GM12878 (cell line): ENCODE measurements around the gene ARPC1B. TPM values are rescaled to one million over a fixed set of nuclear protein-coding genes. Genes with fewer than 3 reads are reported as not detected.

Source experiments
- ATAC-seq: fragments of 200-7000 bp; cut with Tn5 transposase; 3 replicates; pipeline ENCODE4 v1.9.1; 2020; ENCODE audit warnings: mild to moderate bottlenecking, moderate library complexity
- BruUV-seq: library from RNA; stranded (reverse); fragments of 400-500 nt; replicated peaks from 2 replicates; lab custom pipeline; 2021; lab: Mats Ljungman, UMichigan
- CTCF ChIA-PET: fragments of 300-600 bp; sonication (Branson Sonifier 250); formaldehyde crosslinking; extraction: SDS; loops from one replicate; lab custom pipeline; 2021; ENCODE audit warnings: inconsistent platforms; lab: Yijun Ruan, JAX
- POLR2A ChIA-PET: fragments of 350-600 bp; formaldehyde crosslinking; extraction: SDS; loops from one replicate; lab custom pipeline; 2021; ENCODE audit warnings: inconsistent platforms; lab: Charles Lee
- RAD21 ChIA-PET: fragments of 300-600 bp; sonication (Branson Sonifier 250); formaldehyde crosslinking; loops from one replicate; lab custom pipeline; 2023; ENCODE audit warnings: antibody characterized with exemption; ENCODE audit not compliant: unreplicated experiment; lab: Charles Lee
- SMC1A ChIA-PET: fragments of 300-600 bp; sonication (Branson Sonifier 250); formaldehyde crosslinking; loops from one replicate; lab custom pipeline; 2023; ENCODE audit not compliant: unreplicated experiment, uncharacterized antibody; lab: Charles Lee
- DNase-seq: peaks from one replicate; pipeline ENCODE4 v3.0.0-alpha.2; 2011; ENCODE audit warnings: low read depth, low spot score
- FAIRE-seq: peaks from 3 replicates; lab custom pipeline; 2011; peaks lifted over from hg19 to GRCh38; lab: Jason Lieb, UNC
- H2AFZ ChIP-seq: 2 replicates; pipeline ENCODE4 v1.6.0; 2011; ENCODE audit warnings: low read depth, low read length, control low read depth; ENCODE audit not compliant: control insufficient read depth
- H3K27ac ChIP-seq: 2 replicates; pipeline ENCODE4 v1.5.1; 2011; ENCODE audit warnings: control low read depth; ENCODE audit not compliant: control insufficient read depth, insufficient read depth
- H3K27me3 ChIP-seq, 2 experiments: replicated peaks in 1 of 2; 2 replicates each; pipeline versions ENCODE4 v1.6.0 to v1.6.1; 2011; ENCODE audit warnings: low read length in 1 of 2; ENCODE audit not compliant: control insufficient read depth in 2 of 2, insufficient read depth in 2 of 2
- H3K36me3 ChIP-seq, 2 experiments: 2 replicates each; pipeline ENCODE4 v1.5.1; 2011; ENCODE audit warnings: low read length in 1 of 2; ENCODE audit not compliant: control insufficient read depth in 2 of 2, insufficient read depth in 2 of 2
- H3K4me1 ChIP-seq: 2 replicates; pipeline ENCODE4 v1.6.1; 2011; ENCODE audit warnings: mild to moderate bottlenecking, low read length, moderate library complexity, mixed read lengths; ENCODE audit not compliant: control insufficient read depth, insufficient read depth
- H3K4me2 ChIP-seq: 2 replicates; pipeline ENCODE4 v1.6.0; 2011; ENCODE audit warnings: control low read depth; ENCODE audit not compliant: control insufficient read depth, insufficient read depth
- H3K4me3 ChIP-seq: fragments of 200-600 bp; sonication (generic); 2 replicates; pipeline ENCODE4 v1.5.1; 2016
- H3K79me2 ChIP-seq: 2 replicates; pipeline ENCODE4 v1.6.0; 2011; ENCODE audit warnings: low read length; ENCODE audit not compliant: control insufficient read depth, insufficient read depth
- H3K9ac ChIP-seq: 2 replicates; pipeline ENCODE4 v1.8.0; 2011; ENCODE audit warnings: low read length, control low read depth, mixed read lengths; ENCODE audit not compliant: control insufficient read depth, insufficient read depth
- H3K9me3 ChIP-seq: replicated peaks from 3 replicates; pipeline ENCODE4 v1.5.1; 2011; ENCODE audit warnings: mild to moderate bottlenecking, low read length; ENCODE audit not compliant: control insufficient read depth, insufficient read depth
- H4K20me1 ChIP-seq: 2 replicates; pipeline ENCODE4 v1.6.0; 2011; ENCODE audit not compliant: control insufficient read depth, insufficient read depth
- CBX5 ChIP-seq: sonication (generic); IDR thresholded peaks from 2 replicates; pipeline ENCODE4 v1.6.1; 2016; ENCODE audit warnings: low read depth, moderate library complexity, mild to moderate bottlenecking, inconsistent platforms
- EED ChIP-seq: sonication (generic); IDR thresholded peaks from 2 replicates; pipeline ENCODE4 v1.6.1; 2016; ENCODE audit warnings: antibody characterized with exemption, low read depth
- ETV6 ChIP-seq, 2 experiments: fragments of 450-650 bp in 1 of 2; IDR thresholded peaks in 1 of 2; conservative IDR thresholded peaks in 1 of 2; 2 replicates each; pipeline ENCODE4 v1.6.1; 2014; ENCODE audit warnings: antibody characterized with exemption in 1 of 2, borderline replicate concordance in 1 of 2, low read depth in 1 of 2, mild to moderate bottlenecking in 1 of 2, moderate library complexity in 1 of 2
- IKZF1 ChIP-seq: fragments of 450-650 bp; conservative IDR thresholded peaks from 2 replicates; pipeline ENCODE4 v1.6.1; 2017; ENCODE audit warnings: antibody characterized with exemption, mild to moderate bottlenecking
- KAT2A ChIP-seq: conservative IDR thresholded peaks from 2 replicates; pipeline ENCODE4 v1.6.1; 2011; ENCODE audit warnings: low read depth, low read length; ENCODE audit not compliant: control insufficient read depth
- MXI1 ChIP-seq: fragments of 150-350 bp; IDR thresholded peaks from 2 replicates; pipeline ENCODE4 v1.6.1; 2011; ENCODE audit warnings: low read depth, mild to moderate bottlenecking, inconsistent platforms, low read length, improper control_type of control experiment
- NFXL1 ChIP-seq: fragments of 450-650 bp; IDR thresholded peaks from 2 replicates; pipeline ENCODE4 v1.6.1; 2017; ENCODE audit warnings: antibody characterized with exemption, mild to moderate bottlenecking, borderline replicate concordance
- POLR2A ChIP-seq: IDR thresholded peaks from 2 replicates; pipeline ENCODE4 v1.6.1; 2011; ENCODE audit warnings: low read depth, mild to moderate bottlenecking, low read length
- RFX5 ChIP-seq: IDR thresholded peaks from 2 replicates; pipeline ENCODE4 v1.6.1; 2011; ENCODE audit warnings: low read depth, low read length, improper control_type of control experiment
- ZNF24 ChIP-seq: fragments of 450-650 bp; IDR thresholded peaks from 2 replicates; pipeline ENCODE4 v1.6.1; 2017; ENCODE audit warnings: antibody characterized with exemption, mild to moderate bottlenecking
- WGBS: methylation state at CpG from one replicate; pipeline ENCODE4 v1.1.6; 2016; ENCODE audit warnings: low lambda C conversion rate; ENCODE audit not compliant: insufficient replicate concordance, insufficient coverage; ENCODE audit errors: missing lambda C conversion rate; 5-methylcytosine and 5-hydroxymethylcytosine counted together
- in situ Hi-C: fragments of 300-500 bp; cut with MboI; formaldehyde crosslinking; loops from 9 replicates; pipeline ENCODE4 v1.14.3; 2018; ENCODE audit warnings: mixed read lengths
- intact Hi-C: fragments of 100-400 bp; cut with micrococcal nuclease; formaldehyde crosslinking; loops from one replicate; pipeline ENCODE4 v1.14.2; 2022; ENCODE audit not compliant: unreplicated experiment
- polyA plus RNA-seq, 11 experiments: library from polyadenylated mRNA; depleted of rRNA in 4 of 11; unstranded in 6 of 11; stranded (reverse) in 5 of 11; fragments of >200 nt; fragmentation: Nextera tagmentation in 4 of 11; fragmentation: Illumina TruSeq in 1 of 11; extraction: Ambion mirVana in 4 of 11; extraction: Trizol in 1 of 11; gene quantifications; 1 replicate in 1 of 11; 2 replicates in 10 of 11; pipeline versions ENCODE4 v1.2.1 to v1.2.3, GENCODE V29; 2011 to 2016; ENCODE audit warnings: inconsistent platforms in 2 of 11, missing spikeins in 2 of 11, low read depth in 1 of 11
- total RNA-seq, 4 experiments: library from RNA; depleted of rRNA in 3 of 4; stranded (reverse); fragments of >200 nt in 3 of 4; fragmentation: Illumina TruSeq in 1 of 4; extraction: Trizol in 1 of 4; gene quantifications; 2 replicates each; pipeline versions ENCODE4 v1.2.1 to v1.2.3, GENCODE V29; 2013 to 2021
- TF ChIP-seq, protein P1 (sequence below): fragments of 450-650 bp; IDR thresholded peaks from 2 replicates; pipeline ENCODE4 v1.6.1; 2014; ENCODE audit warnings: mild to moderate bottlenecking

ARPC1B gene
- total and polyA plus RNA-seq, 10 of the 15 experiments (the other 5 are each of a cell fraction or from before 2014, with no cell fraction given) = 14.1 to 762 (median 387) TPM

DNA sequence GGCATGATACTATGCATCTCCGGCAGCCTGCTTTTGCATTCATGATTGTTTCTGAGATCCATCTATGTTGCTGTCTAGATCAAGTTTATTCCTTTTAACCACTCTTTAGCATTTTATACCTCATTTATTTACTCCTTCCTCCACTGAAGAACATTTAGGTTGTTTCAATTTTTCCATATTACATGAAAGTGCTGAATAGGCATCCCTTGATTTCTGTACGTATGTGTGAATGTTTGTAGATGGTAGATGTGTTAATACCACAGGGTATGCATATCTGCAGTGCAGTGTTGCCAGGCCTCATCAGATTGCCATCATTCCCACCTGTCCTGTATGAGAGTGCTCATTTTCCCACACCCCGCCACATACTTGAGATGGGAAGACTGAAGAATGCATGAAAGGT lies 34.9 kb upstream of the ARPC1B start:
- no peak for FAIRE-seq
- peaks cover 8 to 45% of the 10 kb centered on the region in 2 experiments for H3K36me3 ChIP-seq
- ChIA-PET POLR2A (interaction anchor here (0.5 to 1.1 kb wide), 2 partner anchors 12 to 198 kb away, joined by 3 read pairs; no protein-coding TSS in a partner anchor), SMC1A (interaction anchor here (0.9 to 1.7 kb wide), 3 partner anchors 10 to 13 kb away, joined by 3 to 4 read pairs (median 3); no protein-coding TSS in a partner anchor), CTCF (interaction anchor here (1.4 kb wide), 1 partner anchor 26 kb away, joined by 3 read pairs; no protein-coding TSS in a partner anchor), RAD21 (no interaction called here)
- no peaks in the 10 kb centered on the region for H3K27me3 ChIP-seq
- no peaks in the 10 kb centered on the region for H3K4me1 ChIP-seq
- intact Hi-C loops = no loop called here
- no peak overlapping the region for H3K4me2 ChIP-seq
- no TSS peak for BruUV-seq
- H3K9me3 ChIP-seq = no peaks in the 10 kb centered on the region
- H3K27ac ChIP-seq = no peak overlapping the region
- no peak for TF ChIP-seq MXI1
- TF ChIP-seq KAT2A = no peak
- no peak for TF ChIP-seq ETV6 (conservative IDR thresholded peaks at IDR 0.05 in 1 of 2, IDR thresholded peaks at IDR 0.05 in 1 of 2; ENCODE audit: borderline replicate concordance in 1 of 2, low read depth in 1 of 2)
- TF ChIP-seq CBX5 = no peak
- TF ChIP-seq ZNF24 = no peak
- no peak for TF ChIP-seq IKZF1
- no peak for TF ChIP-seq NFXL1
- no peak for TF ChIP-seq EED
- TF ChIP-seq RFX5 = no peak
- TF ChIP-seq, protein P1, sequence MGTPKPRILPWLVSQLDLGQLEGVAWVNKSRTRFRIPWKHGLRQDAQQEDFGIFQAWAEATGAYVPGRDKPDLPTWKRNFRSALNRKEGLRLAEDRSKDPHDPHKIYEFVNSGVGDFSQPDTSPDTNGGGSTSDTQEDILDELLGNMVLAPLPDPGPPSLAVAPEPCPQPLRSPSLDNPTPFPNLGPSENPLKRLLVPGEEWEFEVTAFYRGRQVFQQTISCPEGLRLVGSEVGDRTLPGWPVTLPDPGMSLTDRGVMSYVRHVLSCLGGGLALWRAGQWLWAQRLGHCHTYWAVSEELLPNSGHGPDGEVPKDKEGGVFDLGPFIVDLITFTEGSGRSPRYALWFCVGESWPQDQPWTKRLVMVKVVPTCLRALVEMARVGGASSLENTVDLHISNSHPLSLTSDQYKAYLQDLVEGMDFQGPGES = no peak
- no peak for TF ChIP-seq POLR2A
- no peak overlapping the region for H2AFZ ChIP-seq
- no peak for DNase-seq
- H3K4me3 ChIP-seq = no peak overlapping the region
- no peaks in the 10 kb centered on the region for H4K20me1 ChIP-seq
- no peak for ATAC-seq
- in situ Hi-C loops = no loop called here
- no peaks in the 10 kb centered on the region for H3K79me2 ChIP-seq
- WGBS = 97% methylated on average over 3 of the region's 3 CpGs
- H3K9ac ChIP-seq = no peak overlapping the region
